Measurements from ENCODE around the gene PCP4L1. TPM values are rescaled to one million over a fixed set of nuclear protein-coding genes. Genes with fewer than 3 reads are reported as not detected.
A peak's percentile ranks its signal among the peaks of the same experiment; 100 is the strongest.

Gene PCP4L1
- total and polyA plus RNA-seq, 2 donors from 2014 or later, result 1.2 to 1.3 TPM

GRCh38 chr1:161259345-161259702, 779 bp downstream of the PCP4L1 start:
- TF ChIP-seq CTCF (IDR thresholded peaks at IDR 0.05; ENCODE audit: borderline replicate concordance, extremely low read depth, insufficient read depth), result no peak
- intact Hi-C loops (cut with DNase I), result no loop called here
- Histone ChIP-seq H3K9me3 (ENCODE audit: control insufficient read depth in 2 of 3, insufficient read depth in 1 of 3, low read length in 3 of 3) (peaks cover 0 to 3% (median 0%) of the 10 kb centered on the region in 3 donors), H3K4me3 (ENCODE audit: low read length in 3 of 3) (peak overlapping the region in 1 of 3 donors; percentile 52), H3K27me3 (ENCODE audit: control insufficient read depth, insufficient read depth, low read length) (peaks cover 4% of the 10 kb centered on the region), H3K27ac (ENCODE audit: low read depth in 2 of 2, low read length in 2 of 2) (no peak overlapping the region), H3K4me1 (ENCODE audit: control insufficient read depth in 2 of 3, insufficient read depth in 2 of 3, low read depth in 1 of 3, low read length in 3 of 3) (peaks cover 0 to 6% (median 0%) of the 10 kb centered on the region in 3 donors), H3K9ac (ENCODE audit: low read length in 3 of 3) (no peak overlapping the region), H3K36me3 (ENCODE audit: control insufficient read depth in 2 of 3, insufficient read depth in 3 of 3, low read length in 3 of 3) (no peaks in the 10 kb centered on the region)
- FAIRE-seq (no peak), DNase-seq (no peak)

- Histone ChIP-seq H3K27ac (ENCODE audit: low read depth in 2 of 2, low read length in 2 of 2) (no peak overlapping the region), H3K36me3 (ENCODE audit: control insufficient read depth in 2 of 3, insufficient read depth in 3 of 3, low read length in 3 of 3) (no peaks in the 10 kb centered on the region), H3K9me3 (ENCODE audit: control insufficient read depth in 2 of 3, insufficient read depth in 1 of 3, low read length in 3 of 3) (peaks cover 0 to 3% (median 0%) of the 10 kb centered on the region in 3 donors), H3K4me1 (ENCODE audit: control insufficient read depth in 2 of 3, insufficient read depth in 2 of 3, low read depth in 1 of 3, low read length in 3 of 3) (peaks cover 0 to 6% (median 0%) of the 10 kb centered on the region in 3 donors), H3K27me3 (ENCODE audit: control insufficient read depth, insufficient read depth, low read length) (peaks cover 4% of the 10 kb centered on the region), H3K4me3 (ENCODE audit: low read length in 3 of 3) (no peak overlapping the region), H3K9ac (ENCODE audit: low read length in 3 of 3) (no peak overlapping the region)
- FAIRE-seq (no peak), DNase-seq (no peak)
- intact Hi-C loops (cut with DNase I), result no loop called here
- no peak for TF ChIP-seq CTCF (IDR thresholded peaks at IDR 0.05; ENCODE audit: borderline replicate concordance, extremely low read depth, insufficient read depth)
Measured at GRCh38 chr1:161259765-161260164, 1.2 kb downstream of the PCP4L1 start.

- Histone ChIP-seq H3K4me3 (ENCODE audit: low read length in 3 of 3) (no peak overlapping the region), H3K27ac (ENCODE audit: low read depth in 2 of 2, low read length in 2 of 2) (no peak overlapping the region), H3K36me3 (ENCODE audit: control insufficient read depth in 2 of 3, insufficient read depth in 3 of 3, low read length in 3 of 3) (no peaks in the 10 kb centered on the region), H3K9ac (ENCODE audit: low read length in 3 of 3) (no peak overlapping the region), H3K27me3 (ENCODE audit: control insufficient read depth, insufficient read depth, low read length) (peaks cover 4% of the 10 kb centered on the region), H3K9me3 (ENCODE audit: control insufficient read depth in 2 of 3, insufficient read depth in 1 of 3, low read length in 3 of 3) (peaks cover 0 to 3% (median 0%) of the 10 kb centered on the region in 3 donors), H3K4me1 (ENCODE audit: control insufficient read depth in 2 of 3, insufficient read depth in 2 of 3, low read depth in 1 of 3, low read length in 3 of 3) (peaks cover 0 to 6% (median 0%) of the 10 kb centered on the region in 3 donors)
- FAIRE-seq (no peak), DNase-seq (no peak)
- TF ChIP-seq CTCF (IDR thresholded peaks at IDR 0.05; ENCODE audit: borderline replicate concordance, extremely low read depth, insufficient read depth), result no peak
- intact Hi-C loops (cut with DNase I), result no loop called here
Measured at GRCh38 chr1:161260376-161261260, 2.1 kb downstream of the PCP4L1 start.
